B cell (primary cell): ENCODE data around the gene ELK3.

ENCODE experiments used
- CTCF ChIP-seq: fragments of 200-600 bp; IDR thresholded peaks from one replicate; pipeline ENCODE4 v1.8.0; 2022; ENCODE audit warnings: antibody characterized with exemption, mild to moderate bottlenecking
- EZH2 ChIP-seq: IDR thresholded peaks from 2 replicates; pipeline ENCODE4 v1.6.1; 2012; ENCODE audit warnings: borderline replicate concordance, low read depth, mild to moderate bottlenecking, moderate library complexity, low read length; ENCODE audit not compliant: insufficient read depth, poor library complexity, severe bottlenecking

- no peak for TF ChIP-seq CTCF
- no peak for TF ChIP-seq EZH2
Measured at GRCh38 chr12:96289067-96289466, 94.9 kb downstream of the ELK3 start.
